Measurements from ENCODE around the gene DCUN1D3.

The DCUN1D3 gene

GRCh38 chr16:20918486-20919239, 18.5 kb upstream of the DCUN1D3 start:
- DNase-seq, result no peak

GRCh38 chr16:20916942-20917341, 16.8 kb upstream of the DCUN1D3 start:
- DNase-seq, result no peak

- DNase-seq, result no peak
Measured at GRCh38 chr16:20916289-20916688, 16.1 kb upstream of the DCUN1D3 start.

GRCh38 chr16:20911361-20911760, 11.2 kb upstream of the DCUN1D3 start:
- no peak for DNase-seq

- DNase-seq, result no peak
Measured at GRCh38 chr16:20910781-20911321, 10.7 kb upstream of the DCUN1D3 start.

- no peak for DNase-seq
Measured at GRCh38 chr16:20906341-20907255, 6.4 kb upstream of the DCUN1D3 start.

GRCh38 chr16:20905576-20905975, 5.4 kb upstream of the DCUN1D3 start:
- no peak for DNase-seq

GRCh38 chr16:20904507-20905081, 4.4 kb upstream of the DCUN1D3 start:
- no peak for DNase-seq

GRCh38 chr16:20903899-20904506, 3.8 kb upstream of the DCUN1D3 start:
- no peak for DNase-seq

GRCh38 chr16:20903116-20903898, 3.1 kb upstream of the DCUN1D3 start:
- DNase-seq, result no peak

GRCh38 chr16:20902426-20902825, 2.3 kb upstream of the DCUN1D3 start:
- DNase-seq, result no peak

GRCh38 chr16:20901436-20902112, 1.4 kb upstream of the DCUN1D3 start:
- peak; percentile 68 for DNase-seq

GRCh38 chr16:20901068-20901435, 894 bp upstream of the DCUN1D3 start:
- no peak for DNase-seq

- no peak for DNase-seq
Measured at GRCh38 chr16:20899477-20900298, 470 bp downstream of the DCUN1D3 start.

- no peak for DNase-seq
Measured at GRCh38 chr16:20899071-20899470, 1.1 kb downstream of the DCUN1D3 start.

- DNase-seq, result no peak
Measured at GRCh38 chr16:20897922-20898321, 2.2 kb downstream of the DCUN1D3 start.

- no peak for DNase-seq
Measured at GRCh38 chr16:20897253-20897897, 2.8 kb downstream of the DCUN1D3 start.

GRCh38 chr16:20894388-20894787, 5.8 kb downstream of the DCUN1D3 start:
- no peak for DNase-seq

GRCh38 chr16:20889625-20890275, 10.4 kb downstream of the DCUN1D3 start:
- no peak for DNase-seq

GRCh38 chr16:20887207-20887606, 13.0 kb downstream of the DCUN1D3 start:
- no peak for DNase-seq

All from activated CD8-positive, alpha-beta memory T cell treated with anti-CD3 and anti-CD28 coated beads for 24 hours (primary cell).